Fibroblast of villous mesenchyme (primary cell): Measurements from ENCODE around the gene CBFA2T3. TPM values are rescaled to one million over a fixed set of nuclear protein-coding genes. Genes with fewer than 3 reads are reported as not detected.

ENCODE experiments used
- DNase-seq: peaks from one replicate; pipeline ENCODE4 v3.0.0-alpha.2; 2010; ENCODE audit warnings: low read depth
- H3K4me3 ChIP-seq: 2 replicates; pipeline ENCODE4 v1.5.1; 2011; ENCODE audit warnings: low read depth, mild to moderate bottlenecking, low read length
- total RNA-seq: library from RNA; depleted of rRNA; stranded (reverse); fragments of >200 nt; gene quantifications from 2 replicates; pipeline ENCODE4 v1.2.3, GENCODE V29; 2012
- TF ChIP-seq, protein P1 (sequence below): IDR thresholded peaks from 2 replicates; pipeline ENCODE4 v1.5.1; 2012; ENCODE audit warnings: low read depth, mild to moderate bottlenecking, low read length; ENCODE audit not compliant: insufficient read depth

CBFA2T3 gene
- total RNA-seq, 1 donor, result not detected

DNA sequence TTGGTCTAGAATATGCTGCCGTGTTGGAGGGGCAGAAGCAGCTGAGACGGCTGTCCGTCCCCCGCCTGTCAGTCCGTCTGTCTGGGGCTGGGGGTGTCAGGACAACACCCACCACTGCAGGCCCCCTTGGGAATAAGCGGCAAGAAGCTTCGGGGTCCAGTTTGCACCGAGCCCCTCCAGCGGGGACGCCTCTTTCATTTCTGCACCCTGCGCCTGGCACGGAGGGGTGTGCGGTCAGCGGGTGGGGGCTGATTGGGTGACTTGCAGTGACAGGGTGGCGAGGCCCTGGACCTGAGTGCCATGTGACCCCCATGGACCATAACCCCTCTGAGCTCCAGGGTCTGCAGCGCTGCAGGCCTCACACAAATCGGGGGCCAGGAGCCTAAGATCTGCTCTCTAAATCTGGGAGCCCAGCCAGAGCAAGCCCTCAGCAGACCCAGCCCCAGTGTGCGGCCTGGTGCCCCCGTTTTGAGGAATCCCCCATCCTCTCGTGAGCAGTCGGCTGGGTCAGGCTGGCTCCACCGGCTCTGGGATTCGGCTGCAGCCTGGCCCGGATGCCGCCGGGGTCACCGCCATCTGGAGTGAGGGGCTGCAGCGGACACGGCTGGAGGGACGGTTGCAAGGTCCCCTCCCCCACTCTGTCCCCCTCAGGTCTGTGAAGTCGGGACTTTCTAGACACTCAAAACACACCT lies 8.3 kb downstream of the CBFA2T3 start:
- no peak overlapping the region for H3K4me3 ChIP-seq
- DNase-seq, result no peak
- TF ChIP-seq, protein P1, sequence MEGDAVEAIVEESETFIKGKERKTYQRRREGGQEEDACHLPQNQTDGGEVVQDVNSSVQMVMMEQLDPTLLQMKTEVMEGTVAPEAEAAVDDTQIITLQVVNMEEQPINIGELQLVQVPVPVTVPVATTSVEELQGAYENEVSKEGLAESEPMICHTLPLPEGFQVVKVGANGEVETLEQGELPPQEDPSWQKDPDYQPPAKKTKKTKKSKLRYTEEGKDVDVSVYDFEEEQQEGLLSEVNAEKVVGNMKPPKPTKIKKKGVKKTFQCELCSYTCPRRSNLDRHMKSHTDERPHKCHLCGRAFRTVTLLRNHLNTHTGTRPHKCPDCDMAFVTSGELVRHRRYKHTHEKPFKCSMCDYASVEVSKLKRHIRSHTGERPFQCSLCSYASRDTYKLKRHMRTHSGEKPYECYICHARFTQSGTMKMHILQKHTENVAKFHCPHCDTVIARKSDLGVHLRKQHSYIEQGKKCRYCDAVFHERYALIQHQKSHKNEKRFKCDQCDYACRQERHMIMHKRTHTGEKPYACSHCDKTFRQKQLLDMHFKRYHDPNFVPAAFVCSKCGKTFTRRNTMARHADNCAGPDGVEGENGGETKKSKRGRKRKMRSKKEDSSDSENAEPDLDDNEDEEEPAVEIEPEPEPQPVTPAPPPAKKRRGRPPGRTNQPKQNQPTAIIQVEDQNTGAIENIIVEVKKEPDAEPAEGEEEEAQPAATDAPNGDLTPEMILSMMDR, result no peak

- H3K4me3 ChIP-seq, result no peak overlapping the region
- TF ChIP-seq, protein P1, result no peak
- DNase-seq, result no peak
These were observed 9.0 kb downstream of the CBFA2T3 start for GRCh38 chr16:88967830-88968588.

- no peak overlapping the region for H3K4me3 ChIP-seq
- no peak for DNase-seq
- TF ChIP-seq, protein P1, result no peak
These were observed 9.8 kb downstream of the CBFA2T3 start for GRCh38 chr16:88966986-88967829.

DNA sequence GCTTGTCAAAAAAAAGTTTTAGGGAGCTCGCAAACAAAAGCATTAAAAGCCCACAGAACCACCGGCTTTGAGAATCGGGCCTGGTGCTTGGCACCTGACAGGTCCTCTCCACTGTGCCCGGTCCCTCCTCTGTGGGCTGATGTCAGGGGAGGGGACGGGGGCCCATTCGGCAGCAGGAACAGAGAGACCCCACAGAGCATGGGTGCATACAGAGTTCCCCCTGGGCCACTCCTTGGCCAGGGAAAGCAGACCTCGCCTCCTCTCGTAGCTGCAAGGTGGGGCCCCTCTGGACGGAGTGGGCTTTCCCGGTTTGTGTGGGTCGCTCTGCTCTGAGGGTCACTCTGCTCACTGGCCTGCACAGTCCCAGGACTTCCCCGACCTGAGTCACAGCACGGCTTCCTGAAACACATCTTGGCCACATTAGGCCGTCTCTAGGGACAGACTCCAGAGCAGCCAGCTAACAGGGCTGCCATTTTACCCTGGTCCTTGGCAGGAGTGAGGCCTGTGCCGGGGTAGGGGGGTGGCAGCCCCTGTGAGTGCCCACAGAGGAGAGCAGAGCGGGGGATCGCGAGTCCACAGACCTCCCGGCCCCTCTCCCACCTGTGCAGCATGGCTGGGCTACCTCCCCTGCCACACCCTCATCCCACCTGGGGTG lies 11.1 kb downstream of the CBFA2T3 start:
- no peak for DNase-seq

DNA sequence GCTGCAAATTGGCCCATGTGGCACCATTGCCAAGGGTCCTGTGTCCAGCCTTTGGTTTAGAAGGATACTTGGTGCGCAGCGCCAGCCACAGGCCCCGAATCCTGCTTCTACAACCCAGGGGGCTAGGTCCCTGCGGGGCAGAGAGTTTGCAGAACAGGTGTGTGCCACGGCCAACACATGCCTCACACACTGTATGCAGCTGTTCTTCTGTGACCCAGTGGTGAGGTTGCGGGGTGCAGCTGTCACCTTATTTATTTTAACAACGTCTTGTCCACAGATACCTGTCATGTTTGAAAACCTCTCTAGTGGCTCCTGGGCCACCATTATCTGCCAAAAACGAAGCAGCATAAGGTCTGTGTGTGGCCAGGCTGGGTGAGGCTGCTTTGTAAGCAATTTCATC lies 11.6 kb downstream of the CBFA2T3 start:
- H3K4me3 ChIP-seq, result no peak overlapping the region
- DNase-seq, result no peak
- TF ChIP-seq, protein P1, result no peak

More for the DNA sequence above, 11.1 kb downstream of the CBFA2T3 start:
- H3K4me3 ChIP-seq, result no peak overlapping the region
- TF ChIP-seq, protein P1, result no peak

- TF ChIP-seq, protein P1, result no peak
- H3K4me3 ChIP-seq, result no peak overlapping the region
- no peak for DNase-seq
These were observed 12.4 kb downstream of the CBFA2T3 start for GRCh38 chr16:88964636-88965035.
